Measurements from ENCODE around the gene CLDN18.

CLDN18 gene

DNA sequence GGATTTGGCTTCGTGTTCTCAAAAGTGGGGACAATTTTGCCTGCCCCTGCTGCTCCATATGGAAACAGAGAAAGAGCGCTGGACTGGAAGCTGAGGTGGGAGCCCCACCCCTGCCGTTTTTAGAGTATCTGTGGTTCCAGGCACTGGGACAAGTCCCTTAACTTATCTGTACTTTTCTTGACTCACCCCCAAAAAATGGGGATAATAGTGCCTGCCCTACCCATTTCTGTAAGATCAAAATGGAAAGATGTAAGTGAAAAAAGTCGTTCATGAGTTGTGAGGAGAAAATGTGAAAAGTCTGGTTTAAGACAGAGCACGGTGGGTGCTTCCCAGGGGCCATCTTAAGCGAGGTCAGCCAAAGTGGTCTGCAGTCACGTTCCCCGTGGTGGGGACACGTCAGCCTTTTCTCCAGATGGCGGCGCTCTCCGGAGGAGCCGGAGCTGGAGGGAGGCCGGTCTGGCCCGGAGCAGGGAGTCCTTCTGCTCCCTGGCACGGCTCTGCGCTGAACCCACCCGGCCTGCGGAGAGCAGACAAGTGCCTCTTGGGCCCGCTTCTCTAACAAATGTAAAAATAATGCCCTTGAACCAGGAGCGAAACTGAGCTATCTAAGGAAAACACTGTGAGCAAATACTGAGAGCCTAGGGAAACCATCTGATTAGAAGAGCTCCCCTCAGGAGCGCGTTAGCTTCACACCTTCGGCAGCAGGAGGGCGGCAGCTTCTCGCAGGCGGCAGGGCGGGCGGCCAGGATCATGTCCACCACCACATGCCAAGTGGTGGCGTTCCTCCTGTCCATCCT, at the start of gene CLDN18:
Gene CLDN18 (plus strand): TSS at position 690 of the 797 bp plus-strand sequence. CDS start 61 bp downstream, at position 751.
- Histone ChIP-seq H3K36me3 (ENCODE audit: control insufficient read depth in 1 of 2, insufficient read depth in 2 of 2, low read length in 2 of 2) (no peaks in the 10 kb centered on the region), H3K4me3 (ENCODE audit: low read depth in 1 of 2, low read length in 2 of 2) (no peak within 1 kb of the TSS), H3K27me3 (ENCODE audit: low read depth, low read length) (no peaks in the 10 kb centered on the region), H3K27ac (ENCODE audit: low read length) (no peak within 1 kb of the TSS), H3K4me1 (ENCODE audit: control insufficient read depth in 1 of 2, insufficient read depth in 2 of 2, low read length in 2 of 2) (no peaks in the 10 kb centered on the region), H3K9me3 (ENCODE audit: control insufficient read depth in 1 of 2, low read length in 2 of 2) (no peaks in the 10 kb centered on the region)

DNA sequence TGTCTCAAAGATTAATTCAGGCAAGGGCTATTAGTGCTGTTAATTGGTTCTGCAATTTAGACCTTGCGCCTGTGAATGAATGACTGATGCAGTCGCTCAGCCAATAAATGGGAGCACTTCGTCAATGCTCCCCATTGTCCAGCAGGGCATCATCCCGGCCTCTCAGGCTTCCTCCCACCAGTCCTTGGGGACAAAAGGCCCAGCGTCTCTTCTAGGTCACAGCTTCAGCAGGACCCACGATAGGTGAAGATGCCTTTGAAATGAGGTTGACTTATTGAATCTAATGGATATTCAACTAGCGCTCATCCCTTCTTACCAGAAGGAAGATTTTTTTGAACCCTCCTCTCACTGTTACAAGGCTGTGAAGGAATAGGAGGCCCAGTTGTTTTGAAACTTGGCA, 47.7 kb upstream of the CLDN18 start:
- Histone ChIP-seq H3K9me3 (ENCODE audit: control insufficient read depth in 1 of 2, low read length in 2 of 2) (no peaks in the 10 kb centered on the region), H3K27me3 (ENCODE audit: low read depth, low read length) (no peaks in the 10 kb centered on the region), H3K4me3 (ENCODE audit: low read depth in 1 of 2, low read length in 2 of 2) (no peak overlapping the region)

DNA sequence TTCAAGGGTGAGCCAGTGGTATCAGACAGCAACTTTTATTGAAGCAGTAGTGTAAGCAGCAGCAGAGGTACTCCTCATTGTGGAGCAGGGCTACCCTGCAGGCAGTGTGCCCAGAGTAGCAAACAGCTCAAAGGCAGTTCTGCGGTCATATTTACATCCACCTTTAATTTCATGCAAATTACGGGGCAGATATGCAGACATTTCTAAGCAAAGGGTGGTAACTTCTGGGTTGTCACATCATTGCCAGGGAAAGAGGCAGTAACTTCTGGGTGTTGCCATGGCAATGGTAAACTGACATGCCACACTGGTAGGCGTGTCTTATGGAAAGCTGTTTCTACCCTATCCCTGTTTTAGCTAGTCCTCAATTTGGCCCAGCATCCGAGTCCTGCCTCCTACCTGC, 46.5 kb upstream of the CLDN18 start:
- H3K9me3 ChIP-seq (ENCODE audit: control insufficient read depth in 1 of 2, low read length in 2 of 2): no peaks in the 10 kb centered on the region
- no peak overlapping the region for H3K27ac ChIP-seq (ENCODE audit: low read length)
- H3K4me3 ChIP-seq (ENCODE audit: low read depth in 1 of 2, low read length in 2 of 2): no peak overlapping the region
- no peaks in the 10 kb centered on the region for H3K4me1 ChIP-seq (ENCODE audit: control insufficient read depth in 1 of 2, insufficient read depth in 2 of 2, low read length in 2 of 2)
- no peaks in the 10 kb centered on the region for H3K27me3 ChIP-seq (ENCODE audit: low read depth, low read length)
- no peaks in the 10 kb centered on the region for H3K36me3 ChIP-seq (ENCODE audit: control insufficient read depth in 1 of 2, insufficient read depth in 2 of 2, low read length in 2 of 2)

More for the DNA sequence above, 47.7 kb upstream of the CLDN18 start:
- H3K4me1 ChIP-seq (ENCODE audit: control insufficient read depth in 1 of 2, insufficient read depth in 2 of 2, low read length in 2 of 2): no peaks in the 10 kb centered on the region
- no peaks in the 10 kb centered on the region for H3K36me3 ChIP-seq (ENCODE audit: control insufficient read depth in 1 of 2, insufficient read depth in 2 of 2, low read length in 2 of 2)
- no peak overlapping the region for H3K27ac ChIP-seq (ENCODE audit: low read length)

DNA sequence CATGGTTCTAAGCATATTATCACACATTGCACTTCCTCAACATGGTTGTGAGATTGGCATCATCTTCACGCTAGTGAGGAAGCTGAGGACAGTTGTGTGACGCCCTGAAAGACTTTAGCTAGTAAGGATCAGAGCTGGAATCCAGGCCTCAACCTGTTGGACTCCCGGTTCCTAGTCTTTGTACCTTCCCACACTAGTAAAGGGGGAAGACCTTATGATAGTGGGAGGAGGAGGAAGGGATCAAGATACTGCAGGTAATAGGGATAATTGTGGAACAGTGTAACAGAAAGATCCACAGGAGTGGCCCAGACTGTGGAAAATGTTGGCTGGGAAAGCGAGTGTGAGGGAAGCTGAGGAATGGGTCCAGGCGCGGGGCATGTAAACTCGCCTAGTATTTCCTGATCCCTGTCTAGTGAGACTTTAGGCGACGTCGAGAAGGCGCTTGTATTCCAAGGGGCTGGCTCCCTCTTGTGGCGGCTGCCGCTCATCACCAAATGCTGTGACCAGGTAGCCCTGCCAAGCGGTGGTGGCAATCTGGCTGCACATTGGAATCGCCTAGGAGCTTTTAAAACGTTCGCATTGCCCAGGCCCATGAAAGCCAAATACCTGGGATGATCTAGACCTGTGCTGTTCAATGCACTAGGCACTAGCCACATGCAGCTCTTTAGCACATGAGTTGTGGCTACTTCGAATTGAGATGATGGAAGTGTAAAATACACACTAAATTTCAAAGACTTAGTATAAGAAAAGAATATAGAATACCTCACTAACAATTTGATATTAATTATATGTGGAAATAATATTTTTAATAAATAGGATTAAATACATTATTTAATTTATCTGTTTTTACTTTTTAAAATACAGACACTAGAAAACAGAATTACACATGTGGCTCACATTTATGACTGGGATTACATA, 38.8 kb upstream of the CLDN18 start:
- peaks cover 0 to 3% of the 10 kb centered on the region in 2 donors for H3K9me3 ChIP-seq (ENCODE audit: control insufficient read depth in 1 of 2, low read length in 2 of 2)
- no peaks in the 10 kb centered on the region for H3K36me3 ChIP-seq (ENCODE audit: control insufficient read depth in 1 of 2, insufficient read depth in 2 of 2, low read length in 2 of 2)
- no peak overlapping the region for H3K27ac ChIP-seq (ENCODE audit: low read length)
- no peaks in the 10 kb centered on the region for H3K27me3 ChIP-seq (ENCODE audit: low read depth, low read length)
- peaks cover 0 to 5% of the 10 kb centered on the region in 2 donors for H3K4me1 ChIP-seq (ENCODE audit: control insufficient read depth in 1 of 2, insufficient read depth in 2 of 2, low read length in 2 of 2)
- no peak overlapping the region for H3K4me3 ChIP-seq (ENCODE audit: low read depth in 1 of 2, low read length in 2 of 2)

DNA sequence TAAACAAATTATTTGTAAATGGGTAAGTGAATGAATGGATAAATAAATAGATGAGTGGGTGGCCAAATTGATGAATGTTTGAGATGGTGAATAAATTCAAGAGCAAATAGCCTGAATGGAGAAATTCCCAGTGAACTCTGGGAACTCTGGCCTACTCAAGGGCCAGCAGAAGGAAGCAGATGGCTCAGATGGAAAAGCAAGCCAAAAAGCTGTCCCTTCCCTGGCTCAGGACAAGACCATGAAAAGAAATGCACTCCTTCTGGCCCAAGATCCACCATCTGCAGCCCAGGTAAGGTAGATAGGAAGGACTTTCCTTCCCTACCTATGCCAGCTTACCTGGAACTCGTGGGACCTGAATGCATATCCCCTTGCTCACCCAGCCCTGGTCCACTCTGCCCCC, 37.6 kb upstream of the CLDN18 start:
- Histone ChIP-seq H3K4me1 (ENCODE audit: control insufficient read depth in 1 of 2, insufficient read depth in 2 of 2, low read length in 2 of 2) (peaks cover 0 to 5% of the 10 kb centered on the region in 2 donors), H3K27me3 (ENCODE audit: low read depth, low read length) (no peaks in the 10 kb centered on the region), H3K4me3 (ENCODE audit: low read depth in 1 of 2, low read length in 2 of 2) (no peak overlapping the region), H3K36me3 (ENCODE audit: control insufficient read depth in 1 of 2, insufficient read depth in 2 of 2, low read length in 2 of 2) (no peaks in the 10 kb centered on the region), H3K9me3 (ENCODE audit: control insufficient read depth in 1 of 2, low read length in 2 of 2) (peaks cover 0 to 3% of the 10 kb centered on the region in 2 donors), H3K27ac (ENCODE audit: low read length) (no peak overlapping the region)

DNA sequence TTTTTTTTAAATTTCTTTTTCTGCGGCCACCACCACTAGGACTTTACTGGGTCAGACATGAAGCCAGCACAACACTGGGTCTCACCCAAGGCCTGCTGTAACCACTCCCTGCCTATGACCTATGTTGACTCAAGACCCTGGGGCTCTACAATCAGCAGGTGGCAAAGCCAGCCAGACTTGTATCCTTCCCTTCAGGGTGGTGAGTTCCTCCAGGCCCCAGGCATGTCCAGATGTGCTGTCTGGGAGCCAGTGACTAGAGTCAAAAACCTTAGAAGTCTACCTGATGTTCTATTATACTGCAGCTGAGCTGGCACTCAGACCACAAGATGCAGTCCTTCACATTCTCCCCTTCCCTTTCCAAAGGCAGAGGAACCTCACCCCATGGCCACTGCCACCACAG, 31.6 kb upstream of the CLDN18 start:
- Histone ChIP-seq H3K36me3 (ENCODE audit: control insufficient read depth in 1 of 2, insufficient read depth in 2 of 2, low read length in 2 of 2) (no peaks in the 10 kb centered on the region), H3K27me3 (ENCODE audit: low read depth, low read length) (no peaks in the 10 kb centered on the region), H3K27ac (ENCODE audit: low read length) (no peak overlapping the region), H3K4me1 (ENCODE audit: control insufficient read depth in 1 of 2, insufficient read depth in 2 of 2, low read length in 2 of 2) (no peaks in the 10 kb centered on the region), H3K4me3 (ENCODE audit: low read depth in 1 of 2, low read length in 2 of 2) (no peak overlapping the region), H3K9me3 (ENCODE audit: control insufficient read depth in 1 of 2, low read length in 2 of 2) (peaks cover 0 to 5% of the 10 kb centered on the region in 2 donors)

DNA sequence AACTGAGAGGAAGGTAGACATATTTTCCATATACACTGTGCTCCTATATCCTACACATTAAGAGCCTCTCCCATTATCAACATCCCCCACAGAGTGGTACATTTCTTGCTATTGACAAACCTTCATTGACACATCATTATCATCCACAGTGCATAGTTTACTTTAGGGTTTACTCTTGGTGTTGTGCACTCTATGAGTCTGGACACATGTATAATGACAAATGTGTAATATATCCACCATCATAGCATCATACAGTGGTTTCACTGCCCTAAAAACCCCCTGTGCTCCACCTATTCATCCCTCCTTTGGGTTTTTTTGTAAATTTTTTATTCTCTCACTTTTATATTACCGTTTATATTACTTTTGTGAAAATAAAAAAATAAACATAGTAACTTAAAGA, 22.2 kb upstream of the CLDN18 start:
- Histone ChIP-seq H3K36me3 (ENCODE audit: control insufficient read depth in 1 of 2, insufficient read depth in 2 of 2, low read length in 2 of 2) (no peaks in the 10 kb centered on the region), H3K27ac (ENCODE audit: low read length) (no peak overlapping the region), H3K4me1 (ENCODE audit: control insufficient read depth in 1 of 2, insufficient read depth in 2 of 2, low read length in 2 of 2) (no peaks in the 10 kb centered on the region), H3K27me3 (ENCODE audit: low read depth, low read length) (no peaks in the 10 kb centered on the region), H3K4me3 (ENCODE audit: low read depth in 1 of 2, low read length in 2 of 2) (no peak overlapping the region), H3K9me3 (ENCODE audit: control insufficient read depth in 1 of 2, low read length in 2 of 2) (no peaks in the 10 kb centered on the region)

DNA sequence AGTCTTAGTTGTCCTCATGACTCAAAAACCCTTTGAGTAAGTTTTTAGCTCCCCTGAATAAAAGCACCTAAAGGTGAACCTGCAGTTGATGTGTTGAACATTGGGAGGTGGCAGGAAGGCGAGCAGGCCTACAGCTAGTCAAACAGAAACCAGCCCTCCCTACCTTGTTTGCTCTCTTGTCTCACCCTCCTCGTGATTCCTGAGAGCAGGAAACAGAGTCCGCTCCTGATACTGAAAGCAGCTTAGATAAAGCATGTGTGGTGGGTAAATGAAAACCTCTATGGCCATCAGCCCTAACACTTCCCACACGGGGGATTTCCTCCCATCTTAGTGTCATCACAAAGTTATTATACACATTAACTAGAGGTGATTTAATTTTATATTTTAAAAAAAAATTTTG, 21.8 kb upstream of the CLDN18 start:
- Histone ChIP-seq H3K27me3 (ENCODE audit: low read depth, low read length) (no peaks in the 10 kb centered on the region), H3K4me3 (ENCODE audit: low read depth in 1 of 2, low read length in 2 of 2) (no peak overlapping the region), H3K27ac (ENCODE audit: low read length) (no peak overlapping the region), H3K4me1 (ENCODE audit: control insufficient read depth in 1 of 2, insufficient read depth in 2 of 2, low read length in 2 of 2) (no peaks in the 10 kb centered on the region), H3K36me3 (ENCODE audit: control insufficient read depth in 1 of 2, insufficient read depth in 2 of 2, low read length in 2 of 2) (no peaks in the 10 kb centered on the region), H3K9me3 (ENCODE audit: control insufficient read depth in 1 of 2, low read length in 2 of 2) (no peaks in the 10 kb centered on the region)

DNA sequence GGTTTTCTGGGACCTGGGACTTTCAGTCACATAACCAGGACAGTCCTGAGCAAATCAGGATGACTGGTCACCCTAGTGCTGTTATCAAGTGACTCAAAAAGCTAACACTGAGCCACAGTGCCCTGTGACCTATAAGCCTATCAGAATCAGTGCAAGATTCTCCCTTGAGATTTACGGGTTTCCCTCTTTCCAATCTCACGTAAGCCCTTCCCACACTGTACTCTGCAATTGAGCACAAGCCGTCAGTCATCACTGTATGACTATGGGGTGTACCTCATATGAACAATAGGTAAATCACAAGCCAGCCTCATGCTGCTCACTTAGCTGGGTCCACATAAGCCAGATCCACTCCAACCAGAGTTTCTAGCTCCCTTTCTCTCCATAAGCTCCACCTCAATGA, 21.0 kb upstream of the CLDN18 start:
- H3K4me1 ChIP-seq (ENCODE audit: control insufficient read depth in 1 of 2, insufficient read depth in 2 of 2, low read length in 2 of 2): no peaks in the 10 kb centered on the region
- H3K36me3 ChIP-seq (ENCODE audit: control insufficient read depth in 1 of 2, insufficient read depth in 2 of 2, low read length in 2 of 2): no peaks in the 10 kb centered on the region
- H3K27ac ChIP-seq (ENCODE audit: low read length): no peak overlapping the region
- H3K9me3 ChIP-seq (ENCODE audit: control insufficient read depth in 1 of 2, low read length in 2 of 2): peaks cover 0 to under 1% of the 10 kb centered on the region in 2 donors
- no peaks in the 10 kb centered on the region for H3K27me3 ChIP-seq (ENCODE audit: low read depth, low read length)
- H3K4me3 ChIP-seq (ENCODE audit: low read depth in 1 of 2, low read length in 2 of 2): no peak overlapping the region

DNA sequence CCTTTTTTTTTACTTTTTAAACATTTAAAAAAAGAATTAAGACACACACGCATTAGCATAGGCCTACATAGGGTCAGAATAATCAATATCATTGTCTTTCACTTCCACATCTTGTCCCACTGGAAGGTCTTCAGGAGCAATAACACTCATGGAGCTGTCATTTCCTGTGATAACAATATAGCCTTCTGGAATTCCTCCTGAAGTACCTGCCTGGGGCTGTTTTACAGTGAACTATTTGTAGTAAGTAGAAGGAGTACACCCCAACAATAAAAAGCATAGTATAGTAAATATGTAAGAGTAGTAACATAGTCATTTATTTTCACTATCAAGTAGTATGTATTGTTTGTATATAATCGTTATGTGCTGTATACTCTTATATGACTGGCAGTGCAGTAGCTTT, 19.5 kb upstream of the CLDN18 start:
- H3K36me3 ChIP-seq (ENCODE audit: control insufficient read depth in 1 of 2, insufficient read depth in 2 of 2, low read length in 2 of 2): no peaks in the 10 kb centered on the region
- peaks cover 3% of the 10 kb centered on the region in 2 donors for H3K9me3 ChIP-seq (ENCODE audit: control insufficient read depth in 1 of 2, low read length in 2 of 2)
- H3K4me1 ChIP-seq (ENCODE audit: control insufficient read depth in 1 of 2, insufficient read depth in 2 of 2, low read length in 2 of 2): no peaks in the 10 kb centered on the region
- H3K27ac ChIP-seq (ENCODE audit: low read length): no peak overlapping the region
- H3K4me3 ChIP-seq (ENCODE audit: low read depth in 1 of 2, low read length in 2 of 2): no peak overlapping the region
- no peaks in the 10 kb centered on the region for H3K27me3 ChIP-seq (ENCODE audit: low read depth, low read length)

DNA sequence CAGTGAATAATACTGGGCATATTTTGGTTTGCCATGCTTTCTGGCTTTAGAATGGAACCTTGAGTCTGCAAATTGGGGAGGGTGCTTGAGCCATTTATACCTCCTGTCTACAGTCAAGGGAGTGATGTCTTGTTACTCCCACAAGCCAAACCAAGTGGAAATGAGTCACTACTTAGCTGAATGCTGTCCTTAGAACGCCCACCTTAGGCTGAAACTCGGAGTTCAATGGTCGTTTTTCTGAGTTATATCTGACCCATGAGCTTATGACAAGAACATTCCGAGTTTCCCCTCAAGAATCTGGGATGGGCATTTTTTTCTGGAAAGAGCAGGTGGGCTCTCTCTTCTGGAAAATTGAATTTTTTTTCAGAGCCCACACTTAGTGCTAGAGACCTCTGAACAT, 17.4 kb upstream of the CLDN18 start:
- Histone ChIP-seq H3K27me3 (ENCODE audit: low read depth, low read length) (no peaks in the 10 kb centered on the region), H3K4me1 (ENCODE audit: control insufficient read depth in 1 of 2, insufficient read depth in 2 of 2, low read length in 2 of 2) (no peaks in the 10 kb centered on the region), H3K27ac (ENCODE audit: low read length) (no peak overlapping the region), H3K36me3 (ENCODE audit: control insufficient read depth in 1 of 2, insufficient read depth in 2 of 2, low read length in 2 of 2) (no peaks in the 10 kb centered on the region), H3K4me3 (ENCODE audit: low read depth in 1 of 2, low read length in 2 of 2) (no peak overlapping the region), H3K9me3 (ENCODE audit: control insufficient read depth in 1 of 2, low read length in 2 of 2) (peaks cover 3% of the 10 kb centered on the region in 2 donors)

Data from muscle layer of duodenum (tissue), 2 donors.